GM19455 (cell line): ENCODE data around the gene PRR15L.
A peak's percentile ranks its signal among the peaks of the same experiment; 100 is the strongest.
"Not testable (repeated sequence)": the region's sequence is repeated elsewhere in the genome, so short reads cannot be mapped to it uniquely, and the experiment has no call there.

Source experiments
- ATAC-seq: cut with Tn5 transposase; IDR thresholded peaks from one replicate; pipeline ENCODE4 v1.9.1; 2021; ENCODE audit not compliant: unreplicated experiment

The PRR15L gene

DNA sequence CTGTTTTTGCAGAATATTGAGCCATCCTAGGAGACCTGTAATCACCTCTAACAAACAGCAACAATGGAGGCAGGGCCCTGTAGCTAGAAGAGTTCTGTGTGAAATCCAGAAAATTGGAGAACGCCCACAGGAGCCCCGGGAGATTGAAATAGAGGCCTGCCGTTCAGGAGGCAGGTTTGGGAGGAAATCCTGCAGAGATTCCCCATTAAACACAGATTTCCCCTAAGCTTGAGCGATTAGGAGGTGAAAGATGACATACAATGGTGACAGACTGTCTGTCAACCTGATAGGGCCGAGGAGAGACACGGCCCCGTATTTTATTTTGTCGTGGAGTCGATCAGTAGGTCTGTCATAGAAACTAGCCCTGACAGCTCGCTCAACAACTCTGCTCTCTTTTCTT, 31.5 kb upstream of the PRR15L start:
- no peak for ATAC-seq

DNA sequence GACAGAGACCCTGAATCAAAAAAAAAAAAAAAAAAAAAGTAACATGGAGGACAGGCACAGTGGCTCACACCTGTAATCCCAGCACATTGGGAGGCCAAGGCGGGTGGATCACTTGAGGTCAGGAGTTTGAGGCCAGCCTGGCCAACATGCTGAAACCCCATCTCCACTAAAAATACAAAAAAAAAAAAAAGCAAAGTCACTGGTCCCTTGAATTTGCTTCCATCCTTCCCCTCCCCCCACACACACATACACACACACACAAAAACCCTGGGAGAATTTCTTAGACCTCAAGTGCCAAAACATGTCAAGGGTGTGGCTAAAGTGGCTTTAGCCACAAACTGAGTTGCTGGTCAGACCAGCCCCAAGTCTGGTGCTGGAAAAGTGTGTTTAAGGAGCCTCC, 30.8 kb upstream of the PRR15L start:
- ATAC-seq, result not testable (repeated sequence)

DNA sequence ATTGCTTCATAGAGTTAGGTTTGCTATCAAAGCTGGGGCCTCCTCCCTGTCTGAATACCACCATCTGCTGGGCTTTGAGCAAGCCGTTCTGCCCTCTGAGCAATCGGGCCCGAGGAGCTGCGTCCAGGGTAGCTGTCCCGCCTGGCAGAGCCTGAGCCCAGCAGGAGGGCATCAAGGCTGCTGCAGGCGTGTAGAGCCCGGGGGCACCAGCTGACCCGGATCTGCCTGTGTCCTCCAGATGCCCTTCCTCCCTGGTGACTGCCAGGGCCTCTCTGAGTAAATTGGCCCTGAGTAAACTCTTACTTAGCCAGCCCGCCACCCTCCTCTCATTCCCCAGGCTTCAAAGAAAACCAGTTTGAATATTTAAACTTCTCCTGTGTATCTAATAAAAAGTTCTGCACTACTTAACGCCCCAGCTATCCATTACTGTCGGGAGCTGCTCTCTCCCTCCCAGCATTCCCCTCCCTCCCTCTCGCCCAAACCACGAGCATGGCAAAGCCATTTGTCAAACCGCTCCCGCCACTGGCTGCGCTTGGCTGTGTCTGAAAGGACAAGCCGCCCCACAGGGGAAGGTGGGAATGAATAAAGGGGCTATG, 29.7 kb upstream of the PRR15L start:
- ATAC-seq, result no peak

DNA sequence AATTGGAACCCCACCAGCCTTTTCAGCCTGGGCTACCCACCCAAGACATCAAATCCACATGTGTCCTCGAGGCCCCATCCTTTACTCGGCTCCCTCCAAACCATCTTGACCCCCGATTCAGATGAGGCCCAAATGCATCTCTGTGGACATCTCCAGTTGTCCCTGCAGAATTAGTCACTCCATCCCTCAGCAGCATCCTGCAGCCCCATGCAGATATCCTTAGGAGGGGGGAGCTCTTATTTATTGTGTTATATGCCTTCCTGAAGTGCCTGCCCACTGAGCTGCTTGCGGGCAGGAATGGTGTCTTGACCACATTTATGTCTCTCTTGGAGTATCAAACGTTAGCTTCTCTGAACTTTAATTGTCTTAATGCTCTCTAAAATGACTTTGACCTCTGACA, 28.8 kb upstream of the PRR15L start:
- no peak for ATAC-seq

DNA sequence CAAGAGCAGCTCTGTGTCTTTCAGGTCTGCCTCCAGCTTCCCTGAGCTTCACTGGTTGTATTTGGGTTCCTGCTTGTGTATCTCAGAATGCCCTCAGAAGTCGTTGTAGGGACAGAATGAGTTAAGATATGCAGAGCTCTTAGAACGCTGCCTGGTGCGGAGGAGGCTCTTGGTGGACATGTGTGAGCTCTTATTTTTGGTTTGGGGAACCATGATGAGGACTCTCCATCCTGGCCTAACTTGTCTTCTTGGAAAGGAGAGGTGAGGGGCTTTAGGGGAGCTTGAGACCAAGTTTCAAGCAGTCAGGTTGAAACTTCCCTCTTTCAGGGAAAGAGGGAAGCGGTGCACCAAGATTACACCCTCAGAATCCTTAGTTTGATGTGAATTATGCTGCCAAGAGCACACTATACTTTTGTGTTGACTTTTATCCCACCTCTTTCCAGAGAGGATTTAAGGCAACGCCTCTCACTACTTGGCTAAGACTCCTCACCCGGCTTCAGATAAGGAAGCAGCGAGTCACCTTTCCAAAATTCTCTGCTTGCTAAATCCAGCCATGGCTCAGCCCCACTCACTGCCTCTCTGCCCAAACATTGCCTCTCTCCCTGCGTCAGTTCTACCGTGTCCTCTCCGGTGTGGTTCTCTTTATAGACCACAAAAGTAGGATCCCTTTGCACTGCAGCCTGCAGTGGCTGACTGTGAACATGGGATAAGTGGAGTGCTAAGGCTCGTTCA, 26.0 kb upstream of the PRR15L start:
- ATAC-seq, result no peak

DNA sequence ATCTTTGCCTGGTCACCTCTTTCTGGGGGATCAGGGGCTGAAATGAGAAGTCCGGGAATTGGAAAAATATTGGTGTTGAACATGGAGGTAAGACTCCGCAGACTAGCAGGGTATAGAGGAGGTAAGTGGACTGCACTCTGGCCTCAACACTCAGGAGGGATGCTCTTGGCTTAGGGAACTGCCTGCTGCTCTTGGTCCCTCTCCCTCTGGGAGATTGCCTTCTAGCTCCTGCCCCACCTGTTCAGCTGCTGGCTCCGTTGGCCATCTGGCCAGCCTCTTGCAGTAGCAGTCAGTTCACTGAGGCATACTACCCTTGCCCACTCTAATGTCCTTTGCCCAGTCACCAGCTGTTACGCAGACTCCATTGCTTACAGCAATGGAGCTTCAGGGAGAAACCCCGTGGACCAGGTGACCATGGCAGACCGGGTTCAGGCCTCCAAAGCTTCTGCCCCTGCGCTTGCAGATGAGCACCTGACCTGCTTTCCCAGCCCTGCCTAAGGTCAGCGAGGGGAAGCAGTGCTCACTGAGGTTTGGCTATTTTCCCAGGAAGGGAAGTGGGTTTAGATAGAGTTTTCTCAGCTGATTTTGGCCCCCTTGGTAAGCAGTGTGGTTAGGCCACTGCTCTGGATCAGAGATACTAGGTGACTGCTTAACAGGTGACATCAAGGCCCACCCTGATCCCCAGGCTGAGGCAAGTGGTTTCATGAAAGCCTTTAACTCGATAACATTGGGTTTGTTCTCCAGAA, 25.1 kb upstream of the PRR15L start:
- no peak for ATAC-seq

DNA sequence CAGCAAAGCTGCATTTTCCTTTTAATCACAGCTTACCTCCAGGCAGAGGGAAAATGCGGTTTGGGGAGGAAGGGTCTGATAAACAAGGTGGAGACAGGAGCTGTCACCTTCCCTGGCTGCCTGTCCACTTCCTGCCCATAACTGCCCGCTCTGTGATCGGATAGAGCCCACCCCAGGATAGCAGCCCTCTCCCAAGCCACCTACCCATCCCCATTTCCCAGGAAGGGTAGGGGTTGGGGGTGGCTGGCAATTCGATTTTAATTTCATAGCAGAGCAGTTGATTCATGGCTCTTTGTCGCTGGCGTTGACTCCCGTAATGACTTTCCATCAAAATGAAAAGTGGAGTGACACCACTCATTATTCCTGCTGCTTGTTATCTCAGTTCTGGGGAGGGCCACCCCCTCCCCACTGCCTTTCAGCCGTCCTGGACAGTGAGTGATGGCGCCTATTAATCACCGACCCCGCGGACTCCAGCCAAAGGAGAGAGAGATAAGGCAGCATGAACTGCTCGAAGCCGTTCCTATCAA, 24.5 kb upstream of the PRR15L start:
- ATAC-seq, result no peak

DNA sequence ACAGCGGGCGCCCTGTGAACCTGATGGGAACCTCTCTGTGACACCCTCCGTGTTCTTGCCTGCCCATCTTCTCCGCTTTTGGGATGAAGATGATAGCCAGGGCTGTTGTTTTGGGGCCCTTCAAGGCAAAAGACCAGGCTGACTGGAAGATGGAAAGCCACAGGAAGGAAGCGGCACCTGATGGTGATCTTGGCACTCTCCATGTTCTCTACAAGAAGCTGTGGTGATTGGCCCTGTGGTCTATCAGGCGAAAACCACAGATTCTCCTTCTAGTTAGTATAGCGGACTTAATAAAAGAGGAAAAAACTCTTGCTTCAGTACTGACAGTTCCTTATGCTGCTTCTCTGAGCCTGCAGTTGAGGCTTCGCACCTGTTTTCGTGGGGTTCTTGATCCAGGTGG, 23.8 kb upstream of the PRR15L start:
- ATAC-seq, result no peak

DNA sequence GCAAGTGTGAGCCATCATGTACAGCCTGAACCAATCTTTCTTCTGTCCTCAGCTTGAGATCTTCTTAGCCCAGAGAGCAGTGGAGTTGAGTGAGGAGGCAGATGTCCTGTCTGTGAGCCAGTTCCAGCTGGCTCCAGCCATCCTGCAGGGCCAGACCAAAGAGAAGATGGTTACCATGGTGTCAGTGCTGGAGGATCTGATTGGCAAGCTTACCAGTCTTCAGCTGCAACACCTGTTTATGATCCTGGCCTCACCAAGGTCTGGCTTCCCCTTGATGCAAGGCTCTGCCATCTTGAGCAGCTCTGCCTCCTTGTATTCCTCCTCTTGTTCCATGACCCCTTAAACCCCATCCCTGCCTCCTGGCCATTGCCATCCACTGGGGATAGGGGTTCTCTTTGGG, 22.9 kb upstream of the PRR15L start:
- no peak for ATAC-seq

DNA sequence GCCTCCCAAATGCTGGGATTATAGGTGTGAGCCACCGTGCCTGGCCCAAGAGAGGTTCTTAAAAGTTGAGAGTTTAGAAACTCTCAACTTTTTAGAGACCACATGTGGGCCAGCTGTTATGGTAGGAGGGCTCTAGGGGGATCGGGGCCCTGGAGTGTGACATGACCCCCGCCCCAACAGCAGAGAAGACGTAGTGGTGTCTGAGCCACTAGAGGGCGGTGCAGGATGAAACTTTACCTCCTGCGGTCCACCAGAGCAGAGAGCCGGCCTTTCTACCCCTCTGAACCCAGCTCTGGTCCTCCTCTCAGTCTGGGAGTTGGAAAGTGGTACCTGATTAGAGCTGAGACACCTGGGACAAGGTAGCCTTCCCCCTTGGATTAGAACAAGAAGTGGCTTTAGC, 20.6 kb upstream of the PRR15L start:
- no peak for ATAC-seq

DNA sequence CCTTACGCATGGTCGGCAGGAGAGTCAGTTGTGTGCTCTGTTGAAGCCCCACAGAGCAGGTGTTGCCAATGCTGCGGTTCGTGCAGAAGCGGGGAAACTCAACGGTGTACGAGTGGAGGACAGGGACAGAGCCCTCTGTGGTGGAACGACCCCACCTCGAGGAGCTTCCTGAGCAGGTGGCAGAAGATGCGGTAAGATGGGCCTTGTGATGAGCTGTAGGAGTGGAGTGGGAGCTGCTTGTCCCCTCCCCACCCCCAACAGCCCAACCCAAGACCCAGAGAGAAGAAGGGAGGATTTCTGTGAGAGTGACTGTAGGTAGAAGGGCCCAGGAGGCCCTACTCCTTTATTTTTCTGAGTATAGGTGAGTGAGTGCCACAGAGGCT, 18.1 kb upstream of the PRR15L start:
- no peak for ATAC-seq

DNA sequence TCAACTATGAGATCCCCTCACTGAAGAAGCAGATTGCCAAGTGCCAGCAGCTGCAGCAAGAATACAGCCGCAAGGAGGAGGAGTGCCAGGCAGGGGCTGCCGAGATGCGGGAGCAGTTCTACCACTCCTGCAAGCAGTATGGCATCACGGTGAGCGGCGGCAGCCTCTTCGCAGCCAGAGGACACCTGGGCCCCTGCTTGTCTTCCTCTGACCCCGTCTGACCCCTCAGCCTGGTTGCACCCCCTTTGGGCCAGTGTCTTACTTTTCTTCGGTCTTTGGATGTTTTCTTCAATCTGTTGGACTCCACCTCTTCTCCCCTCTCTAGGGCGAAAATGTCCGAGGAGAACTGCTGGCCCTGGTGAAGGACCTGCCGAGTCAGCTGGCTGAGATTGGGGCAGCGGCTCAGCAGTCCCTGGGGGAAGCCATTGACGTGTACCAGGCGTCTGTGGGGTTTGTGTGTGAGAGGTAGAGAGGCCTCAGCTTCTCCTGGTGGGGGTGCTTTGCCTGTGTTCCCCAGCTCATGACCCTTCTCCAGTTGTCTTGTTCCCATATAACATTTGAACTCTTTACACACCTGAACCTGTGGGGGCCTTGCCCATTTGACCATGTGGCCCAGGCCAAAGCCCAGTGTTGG, 17.6 kb upstream of the PRR15L start:
- ATAC-seq, result no peak

DNA sequence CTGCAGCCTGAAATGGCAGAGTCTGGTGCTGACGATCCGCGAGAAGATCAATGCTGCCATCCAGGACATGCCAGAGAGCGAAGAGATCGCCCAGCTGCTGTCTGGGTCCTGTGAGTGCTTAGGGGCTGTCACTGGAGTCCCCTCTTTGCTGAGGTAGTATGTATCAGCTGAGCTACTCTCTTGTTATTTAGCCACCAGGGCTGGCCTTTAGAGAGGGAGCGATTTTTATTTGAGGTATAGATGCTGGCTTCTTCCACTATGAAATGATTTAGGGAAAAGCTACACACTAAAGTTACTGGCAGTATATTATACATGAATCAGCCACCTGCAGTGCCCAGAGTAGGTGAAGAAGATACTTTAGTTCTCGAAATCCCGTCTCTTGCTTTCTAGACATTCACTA, 15.9 kb upstream of the PRR15L start:
- no peak for ATAC-seq

DNA sequence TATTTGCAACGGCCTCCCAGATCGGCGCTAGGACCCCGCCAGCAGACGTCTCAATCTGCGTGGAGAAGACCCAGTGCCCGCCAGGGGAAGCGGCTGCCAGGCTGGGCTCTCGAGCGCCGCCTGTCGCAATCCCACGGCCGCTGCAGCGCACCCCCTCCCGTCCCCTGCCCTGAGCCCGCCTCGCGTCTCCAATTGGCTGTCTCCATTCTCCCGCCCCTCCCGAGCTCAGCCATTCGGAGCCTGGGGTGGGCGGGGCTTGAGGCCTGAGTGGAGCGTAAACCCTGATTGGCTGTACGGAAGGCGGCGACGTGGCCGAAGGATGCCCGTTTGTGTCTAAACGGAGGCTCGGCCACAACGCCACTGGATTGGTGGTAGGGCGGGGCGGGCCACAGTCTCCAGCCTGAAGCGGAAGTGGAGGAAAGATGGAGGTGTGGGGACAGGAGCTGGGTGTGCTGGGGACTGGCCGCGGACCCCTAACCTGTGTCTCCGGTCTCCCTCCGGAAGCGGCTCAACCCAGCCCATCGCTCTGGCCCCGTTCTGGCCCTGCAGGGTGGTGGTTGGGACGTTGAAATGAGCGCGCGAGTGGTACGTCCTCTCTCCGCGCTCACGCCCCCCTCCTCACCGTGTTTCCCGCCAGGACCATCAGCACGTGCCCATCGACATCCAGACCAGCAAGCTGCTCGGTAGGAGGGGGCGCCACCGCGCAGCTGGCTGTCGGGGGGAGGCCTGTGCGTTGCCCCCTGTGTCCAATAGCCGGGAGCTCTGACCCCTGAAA, 13.2 kb upstream of the PRR15L start, which contains the start of gene CDK5RAP3:
Gene CDK5RAP3 (plus strand): TSS at position 389 of the 775 bp plus-strand sequence. CDS start 34 bp downstream, at position 423.
- peak; percentile 95 for ATAC-seq

DNA sequence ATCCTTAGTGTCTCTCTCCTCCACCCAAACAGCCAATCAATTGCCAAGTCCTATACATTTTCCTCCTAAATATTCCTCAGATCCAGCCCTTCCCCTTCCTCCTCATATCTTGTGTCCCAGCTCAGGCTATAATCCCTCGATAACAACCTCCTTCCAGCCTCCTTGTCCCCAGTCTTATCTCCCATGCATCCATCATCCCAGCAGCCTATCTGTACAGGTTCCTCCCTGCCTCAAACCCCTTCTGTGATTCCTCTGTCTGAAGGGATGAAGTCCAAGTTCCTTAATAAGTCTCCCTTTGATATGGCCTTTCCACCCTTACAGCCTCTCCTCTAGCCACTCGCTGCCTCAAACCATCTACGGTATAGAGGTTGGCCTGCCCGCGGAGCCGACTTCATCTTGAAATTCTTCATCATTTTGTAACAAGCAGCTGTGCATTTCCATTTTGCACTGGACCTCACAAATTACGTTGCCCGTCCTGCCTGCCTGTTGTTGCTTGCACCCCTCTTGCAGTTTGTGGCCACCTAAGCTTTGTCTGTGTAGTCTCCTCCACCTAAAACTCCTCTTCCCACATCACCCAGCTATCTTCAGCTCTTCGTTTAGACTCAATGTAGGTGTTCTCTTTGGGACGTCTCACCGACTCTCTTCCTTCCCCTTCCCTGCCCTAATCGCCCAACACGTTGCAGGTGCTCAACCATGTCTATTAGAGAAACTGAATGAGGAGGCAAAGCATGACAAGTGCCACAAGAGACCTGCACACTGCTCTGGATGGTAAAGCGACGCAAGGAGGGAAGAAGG, 12.4 kb upstream of the PRR15L start:
- ATAC-seq, result peak; percentile 6

DNA sequence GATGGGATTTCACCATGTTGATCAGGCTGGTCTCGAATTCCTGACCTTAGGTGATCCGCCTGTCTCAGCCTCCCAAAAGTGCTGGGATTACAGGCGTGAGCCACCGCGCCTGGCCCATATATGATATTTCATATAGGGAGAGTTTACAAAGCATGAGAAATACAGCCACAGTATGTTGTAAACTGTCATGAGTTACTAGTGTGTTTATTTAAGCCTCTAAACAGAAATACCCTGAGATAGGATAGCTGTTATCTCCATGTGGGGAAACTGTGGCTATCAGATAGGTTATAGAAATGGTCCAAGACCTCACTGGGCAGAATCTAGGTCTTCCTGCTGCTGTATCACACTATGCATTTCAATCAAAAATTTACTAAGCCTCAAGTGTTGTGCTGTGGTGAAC, 11.2 kb upstream of the PRR15L start:
- ATAC-seq, result no peak

DNA sequence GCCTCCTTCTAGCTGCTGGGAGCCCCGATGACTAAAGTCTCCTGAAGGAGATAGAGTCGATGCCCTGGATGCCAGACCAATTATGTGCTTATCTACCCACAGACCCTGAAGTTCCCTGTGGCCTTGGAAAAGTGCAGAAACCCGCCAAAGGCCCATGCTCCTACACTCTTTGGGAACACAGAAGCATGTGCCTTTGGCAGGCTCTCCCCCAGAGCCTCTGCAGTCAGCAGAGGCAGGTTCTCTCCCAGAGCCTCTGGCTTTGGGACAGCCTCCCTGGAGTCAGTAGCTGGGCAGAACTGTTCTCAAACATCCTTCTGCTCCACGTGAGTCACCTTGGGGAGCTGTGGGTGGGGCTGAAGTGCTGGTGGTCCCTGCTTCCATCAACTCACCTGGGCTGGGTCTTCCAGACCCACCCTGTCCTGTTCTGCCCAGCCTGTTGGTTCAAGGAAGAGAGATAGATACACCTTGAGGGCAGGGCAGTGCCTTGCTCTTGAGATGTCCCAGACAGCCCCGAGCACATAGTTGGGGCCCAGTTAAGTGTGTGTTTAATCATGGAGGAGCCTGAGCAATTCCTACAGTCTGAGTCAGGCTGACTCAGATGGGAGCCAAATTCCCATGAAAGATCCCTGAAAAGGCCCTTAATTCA, 10.0 kb upstream of the PRR15L start:
- no peak for ATAC-seq

DNA sequence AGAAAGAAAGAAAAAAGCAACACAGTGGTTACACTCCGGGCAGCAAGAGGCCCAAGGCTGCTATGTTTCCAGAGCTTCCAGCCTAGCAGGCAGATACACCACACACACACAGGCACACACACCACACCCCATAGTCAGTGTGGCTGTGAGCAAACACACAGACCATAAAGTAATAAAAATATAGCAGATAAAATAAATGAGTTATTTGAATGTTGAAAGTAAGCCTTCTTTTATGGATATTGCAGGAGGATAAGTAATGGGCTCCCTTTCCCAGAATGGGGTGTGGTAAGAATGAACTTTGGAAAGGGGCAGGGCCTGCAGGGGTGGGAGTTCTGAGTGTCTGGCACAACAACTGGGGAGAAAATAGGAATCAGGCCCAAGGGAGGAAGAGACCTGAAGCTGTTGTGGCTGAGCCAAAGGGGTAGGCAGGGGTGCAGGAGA, 8.4 kb upstream of the PRR15L start:
- no peak for ATAC-seq

DNA sequence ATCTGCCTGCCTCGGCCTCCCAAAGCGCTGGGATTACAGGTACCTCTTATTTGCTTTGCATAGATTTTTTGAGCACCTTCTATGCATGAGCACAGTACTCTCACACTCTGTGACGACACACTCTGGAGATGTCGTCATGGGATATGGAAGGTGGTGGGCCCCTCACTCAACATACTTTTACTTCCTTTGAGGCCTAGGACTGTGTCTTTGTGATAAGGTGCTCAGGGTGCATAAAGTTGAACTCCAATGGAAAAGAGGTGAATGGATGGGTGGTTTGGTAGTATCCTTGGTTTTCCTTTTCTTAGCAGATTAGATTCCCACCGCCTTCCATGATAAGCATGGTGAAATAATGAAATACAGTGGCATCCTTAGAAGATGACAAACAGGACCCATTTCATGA, 7.2 kb upstream of the PRR15L start:
- ATAC-seq, result no peak
